NCI-H146 treated with DMSO at 0.1 percent for 48 hours (cell line): Measurements from ENCODE around the gene CCDC183.
A peak's percentile ranks its signal among the peaks of the same experiment; 100 is the strongest.
"Not testable (repeated sequence)": the region's sequence is repeated elsewhere in the genome, so short reads cannot be mapped to it uniquely, and the experiment has no call there.

Experiments used
- DNase-seq: peaks from one replicate; lab custom pipeline; 2025; ENCODE audit not compliant: unreplicated experiment; lab: John Stamatoyannopoulos, UW

CCDC183 gene

DNA sequence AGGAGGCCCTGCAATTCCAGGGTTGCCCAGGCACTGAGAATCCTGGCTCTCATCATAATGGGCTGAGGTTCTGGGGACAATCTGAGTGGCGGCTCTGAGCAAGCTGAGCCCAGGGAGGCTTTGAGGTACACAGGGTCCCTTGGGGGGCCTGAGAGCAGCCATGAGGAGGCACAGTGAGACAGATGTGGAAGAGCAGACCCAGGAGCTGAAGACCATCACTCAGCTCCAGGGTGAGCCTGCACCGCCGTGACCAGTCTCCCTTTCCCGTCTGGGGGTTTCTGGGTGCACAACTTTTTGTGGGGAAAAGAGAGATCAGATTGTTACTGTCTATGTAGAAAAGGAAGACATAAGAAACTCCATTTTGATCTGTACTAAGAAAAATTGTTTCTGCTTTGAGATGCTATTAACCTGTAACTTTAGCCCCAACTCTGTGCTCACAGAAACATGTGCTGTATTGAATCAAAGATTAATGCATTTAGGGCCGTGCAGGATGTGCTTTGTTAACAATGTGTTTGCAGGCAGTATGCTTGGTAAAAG lies at the start of gene CCDC183:
Gene CCDC183 (plus strand): TSS at position 101 of the 537 bp plus-strand sequence. CDS start 60 bp downstream, at position 161.
- DNase-seq = no peak

GRCh38 chr9:136746621-136747020 lies 49.5 kb upstream of the CCDC183 start:
- DNase-seq = no peak

DNA sequence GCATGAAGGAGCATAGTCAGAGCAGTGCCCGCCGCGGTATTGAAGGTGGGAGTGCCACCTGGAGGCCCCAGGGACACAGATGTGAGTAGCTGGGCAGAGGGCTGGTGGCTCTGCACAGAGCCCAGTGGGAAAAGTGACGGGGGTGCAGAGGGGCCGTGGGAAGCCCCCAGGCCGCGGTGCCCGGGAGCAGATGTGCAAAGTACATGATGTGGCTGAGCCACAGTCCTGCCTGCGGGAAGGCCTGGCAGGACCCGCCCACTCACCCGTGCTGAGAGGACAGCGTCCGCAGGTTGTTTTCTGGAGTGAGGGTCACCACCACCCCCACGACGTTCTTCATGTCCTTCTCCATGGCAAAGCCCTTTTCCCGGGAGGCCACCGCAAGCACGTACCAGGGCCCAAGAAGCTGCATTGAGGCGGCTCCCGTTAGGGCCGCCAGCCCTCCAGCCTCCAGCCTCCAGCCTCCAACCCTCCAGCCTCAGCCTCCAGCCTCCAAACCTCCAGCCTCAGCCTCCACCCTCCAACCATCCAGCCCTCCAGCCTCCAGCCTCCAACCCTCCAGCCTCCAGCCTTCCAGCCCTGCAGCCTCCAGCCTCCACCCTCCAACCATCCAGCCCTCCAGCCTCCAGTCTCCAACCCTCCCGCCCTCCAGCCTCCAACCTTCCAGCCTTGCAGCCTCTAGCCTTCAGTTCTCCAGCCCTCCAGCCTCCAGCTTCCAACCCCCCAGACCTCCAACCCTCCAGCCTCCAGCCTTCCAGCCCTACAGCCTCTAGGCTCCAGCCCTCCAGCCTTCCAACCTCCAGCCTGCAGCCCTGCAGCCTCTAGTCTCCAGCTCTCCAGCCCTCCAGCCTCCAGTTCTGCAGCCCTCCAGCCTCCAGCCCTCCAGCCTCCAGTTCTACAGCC lies 48.7 kb upstream of the CCDC183 start:
- DNase-seq = no peak

DNA sequence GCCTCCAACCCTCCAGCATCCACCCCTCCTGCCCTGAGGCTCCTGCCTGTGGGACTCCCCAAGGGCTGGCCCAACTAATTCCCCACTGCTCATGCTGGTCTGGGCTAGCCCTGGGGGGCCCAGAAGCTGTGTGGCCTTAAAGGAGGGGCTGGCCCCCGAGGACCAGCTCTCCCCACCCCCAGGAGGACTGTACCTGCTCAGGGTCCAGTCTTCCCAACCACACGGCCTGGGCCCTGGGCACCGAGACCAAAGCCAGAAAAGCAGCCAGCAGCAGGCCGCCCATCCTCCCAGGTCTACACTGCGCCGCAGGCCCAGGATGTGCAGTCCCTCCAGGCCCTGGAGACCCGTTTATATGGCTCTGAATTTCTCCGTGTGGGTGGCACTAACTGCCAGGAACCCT lies 47.9 kb upstream of the CCDC183 start, which contains the start of gene LCN6:
Gene LCN6 (minus strand): TSS at position 325 of the 400 bp plus-strand sequence. CDS start 42 bp downstream, at position 283.
- DNase-seq = no peak

GRCh38 chr9:136748666-136749611 lies 47.2 kb upstream of the CCDC183 start:
- DNase-seq = no peak

- no peak for DNase-seq
Measured at GRCh38 chr9:136750526-136750925, 45.6 kb upstream of the CCDC183 start.

GRCh38 chr9:136751244-136751643 lies 44.9 kb upstream of the CCDC183 start:
- DNase-seq = no peak

DNA sequence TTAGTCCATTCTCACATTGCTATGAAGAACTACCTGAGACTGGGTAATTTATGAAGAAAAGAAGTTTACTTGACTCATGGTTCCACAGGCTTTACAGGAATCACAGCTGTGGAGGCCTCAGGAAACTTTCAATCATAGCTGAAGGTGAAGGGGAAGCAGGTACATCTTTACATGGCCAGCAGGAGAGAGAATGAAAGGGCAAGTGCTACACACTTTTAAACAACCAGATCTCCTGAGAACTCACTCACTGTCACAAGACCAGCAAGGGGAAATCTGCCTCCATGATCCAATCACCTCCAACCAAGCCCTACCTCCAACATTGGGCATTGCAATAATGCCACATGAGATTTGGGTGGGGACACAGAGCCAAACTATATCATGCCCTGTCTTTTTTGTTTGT lies 44.3 kb upstream of the CCDC183 start:
- DNase-seq = no peak

- no peak for DNase-seq
Measured at GRCh38 chr9:136753371-136754058, 42.6 kb upstream of the CCDC183 start.

DNA sequence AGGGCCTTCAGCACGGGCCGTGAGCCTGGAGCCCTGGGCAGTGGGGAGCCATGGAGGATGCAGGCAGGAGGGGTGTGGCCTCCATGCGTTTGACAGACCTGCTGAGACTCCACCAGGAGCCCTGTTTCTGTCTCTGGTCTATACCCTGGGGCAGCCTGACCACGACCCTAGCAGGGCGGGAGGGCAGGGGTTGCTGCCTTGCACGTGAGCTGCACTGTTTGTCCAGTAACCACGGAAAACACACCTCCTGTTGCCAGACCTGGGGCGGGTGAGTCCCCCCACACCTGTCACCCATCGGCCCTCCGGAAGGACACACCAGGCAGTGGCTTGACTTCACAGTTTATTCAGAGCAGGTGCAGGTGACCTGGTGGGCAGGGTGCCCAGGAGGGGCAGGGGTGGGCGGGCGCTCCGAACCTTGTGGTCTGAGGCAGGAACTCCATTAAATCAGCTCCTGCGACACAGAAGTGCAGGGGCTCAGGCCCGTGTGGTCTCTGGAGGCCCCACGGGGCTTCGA lies 42.0 kb upstream of the CCDC183 start:
- peak; percentile 64 for DNase-seq

- DNase-seq = no peak
Measured at GRCh38 chr9:136754626-136755301, 41.4 kb upstream of the CCDC183 start.

DNA sequence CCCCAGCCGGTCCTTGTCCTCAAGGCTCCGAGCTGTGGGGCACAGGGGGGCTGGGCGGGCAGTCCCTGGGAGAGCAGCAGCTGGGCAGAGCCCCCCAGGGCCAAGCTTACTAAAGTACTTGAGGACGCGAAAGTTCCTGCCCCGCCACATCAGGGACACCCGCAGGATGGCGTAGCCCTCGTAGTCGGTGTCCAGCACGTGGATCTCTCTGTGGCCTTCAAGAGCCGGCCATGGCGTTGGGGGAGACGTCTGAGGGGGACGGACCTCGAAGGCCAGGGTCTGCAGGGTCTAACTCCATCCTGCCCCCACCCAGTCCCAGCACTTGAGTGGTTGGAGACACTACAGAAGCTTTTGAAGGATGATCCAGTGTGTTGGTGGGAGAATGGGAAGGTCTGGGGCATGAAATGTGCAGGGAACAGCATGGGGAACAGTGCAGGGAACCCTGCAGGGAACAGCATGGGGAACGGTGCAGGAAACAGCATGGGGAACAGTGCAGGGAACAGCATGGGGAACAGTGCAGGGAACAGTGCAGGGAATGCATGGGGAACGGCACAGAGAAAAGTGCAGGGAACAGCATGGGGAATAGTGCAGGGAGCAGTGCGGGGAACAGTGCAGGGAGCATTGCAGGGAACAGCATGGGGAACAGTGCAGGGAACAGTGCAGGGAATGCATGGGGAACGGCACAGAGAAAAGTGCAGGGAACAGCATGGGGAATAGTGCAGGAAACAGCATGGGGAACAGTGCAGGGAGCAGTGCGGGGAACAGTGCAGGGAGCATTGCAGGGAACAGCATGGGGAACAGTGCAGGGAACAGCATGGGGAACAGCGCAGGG lies 40.6 kb upstream of the CCDC183 start:
- not testable (repeated sequence) for DNase-seq

DNA sequence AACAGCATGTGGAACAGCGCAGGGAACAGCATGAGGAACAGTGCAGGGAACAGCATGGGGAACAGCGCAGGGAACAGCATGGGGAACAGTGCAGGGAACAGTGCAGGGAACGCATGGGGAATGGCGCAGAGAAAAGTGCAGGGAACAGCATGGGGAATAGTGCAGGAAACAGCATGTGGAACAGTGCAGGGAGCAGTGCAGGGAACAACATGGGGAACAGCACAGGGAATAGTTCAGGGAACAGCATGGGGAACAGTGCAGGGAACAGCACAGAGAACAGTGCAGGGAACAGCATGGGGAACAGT lies 40.1 kb upstream of the CCDC183 start:
- DNase-seq = no peak

GRCh38 chr9:136756836-136757235 lies 39.3 kb upstream of the CCDC183 start:
- no peak for DNase-seq

- DNase-seq = no peak
Measured at GRCh38 chr9:136757328-136757727, 38.8 kb upstream of the CCDC183 start.

- DNase-seq = no peak
Measured at GRCh38 chr9:136757751-136758140, 38.4 kb upstream of the CCDC183 start.

DNA sequence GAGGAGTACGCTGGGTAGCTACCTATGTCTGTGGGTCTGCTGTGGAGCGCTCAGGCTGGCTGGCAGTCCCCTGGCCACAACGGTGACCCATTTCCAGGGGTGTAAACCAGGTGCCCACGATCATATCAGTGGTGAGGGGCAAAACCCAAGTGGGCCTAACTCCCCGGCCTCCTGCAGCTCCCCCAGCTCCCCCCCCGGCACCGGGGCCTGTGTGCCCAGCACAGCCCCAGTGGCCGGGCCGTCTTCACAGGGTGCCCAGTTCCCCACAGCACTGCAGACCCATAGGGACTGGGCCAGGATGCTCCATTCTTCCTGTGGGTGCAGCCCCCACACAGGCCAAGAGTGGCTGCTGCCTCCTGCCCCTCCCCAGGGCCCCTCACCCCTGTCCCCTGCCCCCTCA lies 37.1 kb upstream of the CCDC183 start:
- no peak for DNase-seq

GRCh38 chr9:136759436-136760325 lies 36.5 kb upstream of the CCDC183 start:
- DNase-seq = no peak
